ENCODE measurements around the gene KPNB1. TPM values are rescaled to one million over a fixed set of nuclear protein-coding genes. Genes with fewer than 3 reads are reported as not detected.

KPNB1 gene
- total and polyA plus RNA-seq, 4 donors, result 40.1 to 258 (median 158) TPM

DNA sequence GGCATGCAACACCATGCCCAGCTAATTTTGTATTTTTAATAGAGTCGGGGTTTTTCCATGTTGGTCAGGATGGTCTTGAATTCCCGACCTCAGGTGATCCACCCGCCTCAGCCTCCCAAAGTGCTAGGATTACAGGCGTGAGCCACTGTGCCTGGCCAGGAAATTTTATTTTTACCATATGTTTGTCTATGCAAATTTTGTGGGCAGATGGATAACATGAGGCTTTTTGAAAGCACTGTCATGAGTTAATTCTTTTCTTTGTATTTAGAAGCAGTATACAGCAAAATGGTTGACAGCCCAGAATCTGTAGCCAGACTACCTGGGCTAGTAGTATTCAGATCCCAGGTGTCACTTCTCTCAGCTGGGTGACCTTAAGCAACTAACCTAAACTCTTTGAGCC, 8.5 kb upstream of the KPNB1 start:
- H3K27ac ChIP-seq (ENCODE audit: low read depth in 1 of 2, low read length in 1 of 2), result no peak overlapping the region
- DNase-seq (no peak), ATAC-seq (ENCODE audit: insufficient read depth, low FRiP score) (no peak)
- no peak overlapping the region for H3K4me3 ChIP-seq
- peaks cover 0 to 4% (median 0%) of the 10 kb centered on the region in 4 donors for H3K36me3 ChIP-seq (ENCODE audit: control insufficient read depth in 4 of 4, insufficient read depth in 4 of 4, low read length in 4 of 4)
- WGBS, 2 donors, result 89 to 92% methylated on average over 4 of the region's 4 CpGs
- no peaks in the 10 kb centered on the region for H3K27me3 ChIP-seq (ENCODE audit: control insufficient read depth in 3 of 3, insufficient read depth in 3 of 3, low read length in 2 of 3)
- H3K9ac ChIP-seq (ENCODE audit: insufficient read depth in 1 of 2, low read length in 2 of 2), result no peak overlapping the region
- no peaks in the 10 kb centered on the region for H3K9me3 ChIP-seq (ENCODE audit: control insufficient read depth in 4 of 4, insufficient read depth in 3 of 4, low read length in 3 of 4)
- no peaks in the 10 kb centered on the region for H3K4me1 ChIP-seq (ENCODE audit: control insufficient read depth in 5 of 5, insufficient read depth in 5 of 5, low read length in 5 of 5)
- TF ChIP-seq CTCF (IDR thresholded peaks at IDR 0.05; ENCODE audit: control extremely low read depth, extremely low read depth), result no peak

- Histone ChIP-seq H3K4me3 (no peak overlapping the region), H3K36me3 (ENCODE audit: control insufficient read depth in 4 of 4, insufficient read depth in 4 of 4, low read length in 4 of 4) (no peaks in the 10 kb centered on the region), H3K9ac (ENCODE audit: insufficient read depth in 1 of 2, low read length in 2 of 2) (no peak overlapping the region), H3K27ac (ENCODE audit: low read depth in 1 of 2, low read length in 1 of 2) (no peak overlapping the region), H3K4me1 (ENCODE audit: control insufficient read depth in 5 of 5, insufficient read depth in 5 of 5, low read length in 5 of 5) (no peaks in the 10 kb centered on the region), H3K9me3 (ENCODE audit: control insufficient read depth in 4 of 4, insufficient read depth in 3 of 4, low read length in 3 of 4) (no peaks in the 10 kb centered on the region), H3K27me3 (ENCODE audit: control insufficient read depth in 3 of 3, insufficient read depth in 3 of 3, low read length in 2 of 3) (no peaks in the 10 kb centered on the region)
- TF ChIP-seq CTCF (IDR thresholded peaks at IDR 0.05; ENCODE audit: control extremely low read depth, extremely low read depth), result no peak
- no peak for DNase-seq
- 64 to 92% methylated on average over 2 of the region's 2 CpGs for WGBS, 2 donors
- ATAC-seq (ENCODE audit: insufficient read depth, low FRiP score), result no peak
Observed at GRCh38 chr17:47643116-47643515, 6.6 kb upstream of the KPNB1 start.

DNA sequence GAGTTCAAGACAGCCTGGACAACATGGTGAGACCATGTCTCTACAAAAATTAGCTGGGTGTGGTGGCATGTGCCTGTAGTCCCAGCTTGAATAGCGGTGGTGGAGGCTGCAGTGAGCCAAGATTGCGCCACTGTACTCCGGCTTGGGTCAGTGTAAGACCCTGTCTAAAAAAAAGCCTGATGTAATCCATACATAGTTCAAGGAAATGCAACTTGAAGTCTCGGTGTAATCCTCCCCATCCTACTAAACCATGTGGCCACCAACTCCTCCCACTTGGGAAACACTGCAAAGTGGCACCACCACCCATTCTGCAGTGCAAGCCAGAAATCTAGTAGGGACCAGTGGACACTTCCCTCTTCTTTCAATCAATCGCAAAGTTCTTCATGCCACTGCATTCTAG, 5.4 kb upstream of the KPNB1 start:
- Histone ChIP-seq H3K4me1 (ENCODE audit: control insufficient read depth in 5 of 5, insufficient read depth in 5 of 5, low read length in 5 of 5) (peaks cover 0 to 7% (median 1%) of the 10 kb centered on the region in 5 donors), H3K36me3 (ENCODE audit: control insufficient read depth in 4 of 4, insufficient read depth in 4 of 4, low read length in 4 of 4) (no peaks in the 10 kb centered on the region), H3K9ac (ENCODE audit: insufficient read depth in 1 of 2, low read length in 2 of 2) (no peak overlapping the region), H3K27ac (ENCODE audit: low read depth in 1 of 2, low read length in 1 of 2) (no peak overlapping the region), H3K9me3 (ENCODE audit: control insufficient read depth in 4 of 4, insufficient read depth in 3 of 4, low read length in 3 of 4) (no peaks in the 10 kb centered on the region), H3K4me3 (no peak overlapping the region), H3K27me3 (ENCODE audit: control insufficient read depth in 3 of 3, insufficient read depth in 3 of 3, low read length in 2 of 3) (no peaks in the 10 kb centered on the region)
- 41 to 70% methylated on average over 5 of the region's 5 CpGs for WGBS, 2 donors
- TF ChIP-seq CTCF (IDR thresholded peaks at IDR 0.05; ENCODE audit: control extremely low read depth, extremely low read depth), result no peak
- no peak for ATAC-seq (ENCODE audit: insufficient read depth, low FRiP score)
- DNase-seq, result no peak

DNA sequence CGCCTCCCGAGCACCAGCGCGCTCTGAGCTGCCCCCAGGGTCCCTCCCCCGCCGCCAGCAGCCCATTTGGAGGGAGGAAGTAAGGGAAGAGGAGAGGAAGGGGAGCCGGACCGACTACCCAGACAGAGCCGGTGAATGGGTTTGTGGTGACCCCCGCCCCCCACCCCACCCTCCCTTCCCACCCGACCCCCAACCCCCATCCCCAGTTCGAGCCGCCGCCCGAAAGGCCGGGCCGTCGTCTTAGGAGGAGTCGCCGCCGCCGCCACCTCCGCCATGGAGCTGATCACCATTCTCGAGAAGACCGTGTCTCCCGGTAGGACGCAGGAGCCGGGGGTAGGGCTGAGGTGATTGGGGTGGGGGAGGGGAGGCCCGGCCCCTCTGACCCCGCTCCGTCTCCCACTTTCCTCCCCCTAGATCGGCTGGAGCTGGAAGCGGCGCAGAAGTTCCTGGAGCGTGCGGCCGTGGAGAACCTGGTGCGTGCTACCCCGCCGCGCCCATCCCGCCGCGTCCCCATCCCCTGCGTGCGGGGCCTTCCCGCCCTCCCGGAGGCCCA, 329 bp downstream of the KPNB1 start:
- peaks cover 0 to 19% (median 7%) of the 10 kb centered on the region in 5 donors for H3K4me1 ChIP-seq (ENCODE audit: control insufficient read depth in 5 of 5, insufficient read depth in 5 of 5, low read length in 5 of 5)
- H3K27me3 ChIP-seq (ENCODE audit: control insufficient read depth in 3 of 3, insufficient read depth in 3 of 3, low read length in 2 of 3), result no peaks in the 10 kb centered on the region
- WGBS, 2 donors, result 0 to 1% methylated on average over 21 to 48 of the region's 48 CpGs
- peaks cover 6 to 36% (median 14%) of the 10 kb centered on the region in 4 donors for H3K36me3 ChIP-seq (ENCODE audit: control insufficient read depth in 4 of 4, insufficient read depth in 4 of 4, low read length in 4 of 4)
- TF ChIP-seq CTCF (IDR thresholded peaks at IDR 0.05; ENCODE audit: control extremely low read depth, extremely low read depth), result no peak
- ATAC-seq (ENCODE audit: insufficient read depth, low FRiP score), result no peak
- no peak overlapping the region for H3K9ac ChIP-seq (ENCODE audit: insufficient read depth in 1 of 2, low read length in 2 of 2)
- no peak for DNase-seq
- H3K27ac ChIP-seq (ENCODE audit: low read depth in 1 of 2, low read length in 1 of 2), result peak overlapping the region; percentile 49 to 88
- peak overlapping the region; percentile 72 for H3K4me3 ChIP-seq
- H3K9me3 ChIP-seq (ENCODE audit: control insufficient read depth in 4 of 4, insufficient read depth in 3 of 4, low read length in 3 of 4), result no peaks in the 10 kb centered on the region

Data from lung (tissue), 12 donors.